GM12878 (cell line): ENCODE results near the gene NT5C1A. TPM values are rescaled to one million over a fixed set of nuclear protein-coding genes. Genes with fewer than 3 reads are reported as not detected.

Experiments used
- ATAC-seq: fragments of 200-7000 bp; cut with Tn5 transposase; 3 replicates; pipeline ENCODE4 v1.9.1; 2020; ENCODE audit warnings: mild to moderate bottlenecking, moderate library complexity
- BruUV-seq: library from RNA; stranded (reverse); fragments of 400-500 nt; replicated peaks from 2 replicates; lab custom pipeline; 2021; lab: Mats Ljungman, UMichigan
- CTCF ChIA-PET: fragments of 300-600 bp; sonication (Branson Sonifier 250); formaldehyde crosslinking; extraction: SDS; loops from one replicate; lab custom pipeline; 2021; ENCODE audit warnings: inconsistent platforms; lab: Yijun Ruan, JAX
- POLR2A ChIA-PET: fragments of 350-600 bp; formaldehyde crosslinking; extraction: SDS; loops from one replicate; lab custom pipeline; 2021; ENCODE audit warnings: inconsistent platforms; lab: Charles Lee
- RAD21 ChIA-PET: fragments of 300-600 bp; sonication (Branson Sonifier 250); formaldehyde crosslinking; loops from one replicate; lab custom pipeline; 2023; ENCODE audit warnings: antibody characterized with exemption; ENCODE audit not compliant: unreplicated experiment; lab: Charles Lee
- SMC1A ChIA-PET: fragments of 300-600 bp; sonication (Branson Sonifier 250); formaldehyde crosslinking; loops from one replicate; lab custom pipeline; 2023; ENCODE audit not compliant: unreplicated experiment, uncharacterized antibody; lab: Charles Lee
- DNase-seq: peaks from one replicate; pipeline ENCODE4 v3.0.0-alpha.2; 2011; ENCODE audit warnings: low read depth, low spot score
- FAIRE-seq: peaks from 3 replicates; lab custom pipeline; 2011; peaks lifted over from hg19 to GRCh38; lab: Jason Lieb, UNC
- H2AFZ ChIP-seq: 2 replicates; pipeline ENCODE4 v1.6.0; 2011; ENCODE audit warnings: low read depth, low read length, control low read depth; ENCODE audit not compliant: control insufficient read depth
- H3K27ac ChIP-seq: 2 replicates; pipeline ENCODE4 v1.5.1; 2011; ENCODE audit warnings: control low read depth; ENCODE audit not compliant: control insufficient read depth, insufficient read depth
- H3K27me3 ChIP-seq, 2 experiments: replicated peaks in 1 of 2; 2 replicates each; pipeline versions ENCODE4 v1.6.0 to v1.6.1; 2011; ENCODE audit warnings: low read length in 1 of 2; ENCODE audit not compliant: control insufficient read depth in 2 of 2, insufficient read depth in 2 of 2
- H3K36me3 ChIP-seq, 2 experiments: 2 replicates each; pipeline ENCODE4 v1.5.1; 2011; ENCODE audit warnings: low read length in 1 of 2; ENCODE audit not compliant: control insufficient read depth in 2 of 2, insufficient read depth in 2 of 2
- H3K4me1 ChIP-seq: 2 replicates; pipeline ENCODE4 v1.6.1; 2011; ENCODE audit warnings: mild to moderate bottlenecking, low read length, moderate library complexity, mixed read lengths; ENCODE audit not compliant: control insufficient read depth, insufficient read depth
- H3K4me2 ChIP-seq: 2 replicates; pipeline ENCODE4 v1.6.0; 2011; ENCODE audit warnings: control low read depth; ENCODE audit not compliant: control insufficient read depth, insufficient read depth
- H3K4me3 ChIP-seq: fragments of 200-600 bp; sonication (generic); 2 replicates; pipeline ENCODE4 v1.5.1; 2016
- H3K79me2 ChIP-seq: 2 replicates; pipeline ENCODE4 v1.6.0; 2011; ENCODE audit warnings: low read length; ENCODE audit not compliant: control insufficient read depth, insufficient read depth
- H3K9ac ChIP-seq: 2 replicates; pipeline ENCODE4 v1.8.0; 2011; ENCODE audit warnings: low read length, control low read depth, mixed read lengths; ENCODE audit not compliant: control insufficient read depth, insufficient read depth
- H3K9me3 ChIP-seq: replicated peaks from 3 replicates; pipeline ENCODE4 v1.5.1; 2011; ENCODE audit warnings: mild to moderate bottlenecking, low read length; ENCODE audit not compliant: control insufficient read depth, insufficient read depth
- H4K20me1 ChIP-seq: 2 replicates; pipeline ENCODE4 v1.6.0; 2011; ENCODE audit not compliant: control insufficient read depth, insufficient read depth
- BRCA1 ChIP-seq: IDR thresholded peaks from 2 replicates; pipeline ENCODE4 v1.6.1; 2011; ENCODE audit warnings: low read depth, low read length, improper control_type of control experiment
- PAX8 ChIP-seq: fragments of 450-650 bp; IDR thresholded peaks from 2 replicates; pipeline ENCODE4 v1.6.1; 2017; ENCODE audit warnings: mild to moderate bottlenecking, moderate library complexity
- SREBF1 ChIP-seq: IDR thresholded peaks from 2 replicates; pipeline ENCODE4 v1.6.1; 2012; ENCODE audit warnings: mild to moderate bottlenecking, low read length
- STAT3 ChIP-seq: IDR thresholded peaks from 2 replicates; pipeline ENCODE4 v1.6.1; 2011; ENCODE audit warnings: low read depth, low read length, improper control_type of control experiment
- ZZZ3 ChIP-seq: IDR thresholded peaks from 2 replicates; pipeline ENCODE4 v1.6.1; 2011; ENCODE audit warnings: low read depth; ENCODE audit not compliant: control insufficient read depth, insufficient read length
- WGBS: methylation state at CpG from one replicate; pipeline ENCODE4 v1.1.6; 2016; ENCODE audit warnings: low lambda C conversion rate; ENCODE audit not compliant: insufficient replicate concordance, insufficient coverage; ENCODE audit errors: missing lambda C conversion rate; 5-methylcytosine and 5-hydroxymethylcytosine counted together
- in situ Hi-C: fragments of 300-500 bp; cut with MboI; formaldehyde crosslinking; loops from 9 replicates; pipeline ENCODE4 v1.14.3; 2018; ENCODE audit warnings: mixed read lengths
- intact Hi-C: fragments of 100-400 bp; cut with micrococcal nuclease; formaldehyde crosslinking; loops from one replicate; pipeline ENCODE4 v1.14.2; 2022; ENCODE audit not compliant: unreplicated experiment
- polyA plus RNA-seq, 11 experiments: library from polyadenylated mRNA; depleted of rRNA in 4 of 11; unstranded in 6 of 11; stranded (reverse) in 5 of 11; fragments of >200 nt; fragmentation: Nextera tagmentation in 4 of 11; fragmentation: Illumina TruSeq in 1 of 11; extraction: Ambion mirVana in 4 of 11; extraction: Trizol in 1 of 11; gene quantifications; 1 replicate in 1 of 11; 2 replicates in 10 of 11; pipeline versions ENCODE4 v1.2.1 to v1.2.3, GENCODE V29; 2011 to 2016; ENCODE audit warnings: inconsistent platforms in 2 of 11, missing spikeins in 2 of 11, low read depth in 1 of 11
- total RNA-seq, 4 experiments: library from RNA; depleted of rRNA in 3 of 4; stranded (reverse); fragments of >200 nt in 3 of 4; fragmentation: Illumina TruSeq in 1 of 4; extraction: Trizol in 1 of 4; gene quantifications; 2 replicates each; pipeline versions ENCODE4 v1.2.1 to v1.2.3, GENCODE V29; 2013 to 2021
- TF ChIP-seq, protein P1 (sequence below): IDR thresholded peaks from 2 replicates; pipeline ENCODE4 v1.6.1; 2012; ENCODE audit warnings: low read depth, low read length, improper control_type of control experiment

The NT5C1A gene
- total and polyA plus RNA-seq, 10 of the 15 experiments (the other 5 are each of a cell fraction or from before 2014, with no cell fraction given) = 0.05 to 0.77 (median 0.22) TPM; not detected in 1

DNA sequence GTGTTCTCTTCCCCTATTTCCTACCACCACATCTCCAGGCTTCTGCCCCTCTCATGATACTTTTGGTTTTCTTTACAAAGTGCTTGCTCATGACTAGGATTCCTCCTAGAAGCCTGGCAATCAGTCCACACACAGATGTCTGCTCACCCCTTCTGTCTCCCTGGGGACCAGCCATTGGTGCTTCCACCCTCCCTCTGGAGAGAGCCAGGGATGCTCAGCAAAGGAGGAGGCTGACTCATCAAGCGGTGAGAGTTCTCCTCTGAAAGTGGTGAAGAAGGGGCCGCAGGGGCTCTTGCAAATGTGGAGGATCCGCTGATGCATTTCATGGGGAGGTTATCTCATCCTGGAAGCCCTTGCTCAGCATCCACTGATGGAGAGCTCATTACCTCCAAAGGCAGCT is 14.5 kb downstream of the NT5C1A start:
- ChIA-PET RAD21 (interaction anchor here (0.9 to 4.4 kb wide), 5 partner anchors 10 to 61 kb away, joined by 3 to 49 read pairs (median 5); partner anchors contain the start of gene NT5C1A), SMC1A (interaction anchor here (0.9 to 3.5 kb wide), 10 partner anchors 13 to 559 kb away, joined by 3 to 35 read pairs (median 4); no protein-coding TSS in a partner anchor), POLR2A (interaction anchor here (0.7 to 1.4 kb wide), 2 partner anchors 51 to 56 kb away, joined by 3 to 4 read pairs; no protein-coding TSS in a partner anchor), CTCF (interaction anchor here (0.5 to 11.1 kb wide), 33 partner anchors 8 to 559 kb away, joined by 3 to 312 read pairs (median 5); partner anchors contain the start of genes NT5C1A and PABPC4)
- H3K4me1 ChIP-seq = peaks cover 3% of the 10 kb centered on the region; the same call in 1 of the 2 replicates
- no peaks in the 10 kb centered on the region for H3K79me2 ChIP-seq
- no peaks in the 10 kb centered on the region for H3K9me3 ChIP-seq
- WGBS = 31% methylated on average over 3 of the region's 3 CpGs
- no peak overlapping the region for H3K27ac ChIP-seq
- H3K27me3 ChIP-seq = no peaks in the 10 kb centered on the region; a peak in 1 of 4 replicates
- BruUV-seq = no TSS peak
- FAIRE-seq = no peak
- H3K9ac ChIP-seq = no peak overlapping the region
- no peaks in the 10 kb centered on the region for H4K20me1 ChIP-seq
- TF ChIP-seq, protein P1, sequence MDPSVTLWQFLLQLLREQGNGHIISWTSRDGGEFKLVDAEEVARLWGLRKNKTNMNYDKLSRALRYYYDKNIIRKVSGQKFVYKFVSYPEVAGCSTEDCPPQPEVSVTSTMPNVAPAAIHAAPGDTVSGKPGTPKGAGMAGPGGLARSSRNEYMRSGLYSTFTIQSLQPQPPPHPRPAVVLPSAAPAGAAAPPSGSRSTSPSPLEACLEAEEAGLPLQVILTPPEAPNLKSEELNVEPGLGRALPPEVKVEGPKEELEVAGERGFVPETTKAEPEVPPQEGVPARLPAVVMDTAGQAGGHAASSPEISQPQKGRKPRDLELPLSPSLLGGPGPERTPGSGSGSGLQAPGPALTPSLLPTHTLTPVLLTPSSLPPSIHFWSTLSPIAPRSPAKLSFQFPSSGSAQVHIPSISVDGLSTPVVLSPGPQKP = no peak
- TF ChIP-seq SREBF1 (no peak), STAT3 (no peak), BRCA1 (no peak)
- intact Hi-C loops (loop anchor here (10.0 kb wide), 1 partner anchor 553 kb away; no protein-coding TSS in a partner anchor), in situ Hi-C loops (no loop called here)
- no peaks in the 10 kb centered on the region for H3K36me3 ChIP-seq
- DNase-seq = no peak
- H3K4me2 ChIP-seq = no peak overlapping the region
- no peak overlapping the region for H3K4me3 ChIP-seq
- H2AFZ ChIP-seq = peak overlapping the region; percentile 89; the same call in 1 of the 2 replicates
- no peak for ATAC-seq

DNA sequence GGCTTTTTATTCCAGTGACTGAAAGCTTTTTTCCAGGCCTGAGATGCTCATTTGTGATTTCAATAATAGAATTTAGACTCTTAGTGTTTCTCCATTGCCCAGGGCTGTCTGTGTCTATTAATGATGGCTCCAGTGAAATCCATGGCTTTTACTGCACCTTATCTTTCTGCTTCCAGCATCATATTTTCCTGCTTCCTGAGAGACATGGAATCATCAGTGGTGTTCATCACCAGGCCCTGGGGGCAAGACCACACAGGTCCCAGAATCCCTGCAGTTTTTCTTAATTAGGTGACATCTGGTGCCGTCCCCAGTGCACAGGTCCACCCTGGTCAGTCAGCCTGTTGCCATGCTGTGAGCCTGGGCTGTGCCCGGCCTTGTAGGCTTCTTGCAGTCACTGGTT is 15.5 kb downstream of the NT5C1A start:
- ChIA-PET POLR2A (no interaction called here), SMC1A (no interaction called here), CTCF (interaction anchor here (0.6 to 11.1 kb wide), 7 partner anchors 15 to 558 kb away, joined by 3 to 312 read pairs (median 14); partner anchors contain the start of gene NT5C1A), RAD21 (interaction anchor here (4.4 kb wide), 1 partner anchor 49 kb away, joined by 49 read pairs; no protein-coding TSS in a partner anchor)
- DNase-seq (no peak), ATAC-seq (no peak), FAIRE-seq (no peak)
- H3K9me3 ChIP-seq = no peaks in the 10 kb centered on the region
- H3K27ac ChIP-seq = no peak overlapping the region
- H3K79me2 ChIP-seq = no peaks in the 10 kb centered on the region
- WGBS = 41% methylated on average over 2 of the region's 2 CpGs
- TF ChIP-seq PAX8 = no peak
- no peak for TF ChIP-seq ZZZ3
- no peaks in the 10 kb centered on the region; a peak in 1 of 4 replicates for H3K27me3 ChIP-seq
- H3K9ac ChIP-seq = no peak overlapping the region
- intact Hi-C loops (loop anchor here (10.0 kb wide), 1 partner anchor 552 kb away; no protein-coding TSS in a partner anchor), in situ Hi-C loops (no loop called here)
- H3K36me3 ChIP-seq = no peaks in the 10 kb centered on the region
- H4K20me1 ChIP-seq = no peaks in the 10 kb centered on the region
- H3K4me2 ChIP-seq = no peak overlapping the region
- no TSS peak for BruUV-seq
- no peak overlapping the region for H2AFZ ChIP-seq
- no peak overlapping the region for H3K4me3 ChIP-seq
- peaks cover 3% of the 10 kb centered on the region; the same call in 1 of the 2 replicates for H3K4me1 ChIP-seq
